Measurements from ENCODE around the gene ZNF638.

The ZNF638 gene

DNA sequence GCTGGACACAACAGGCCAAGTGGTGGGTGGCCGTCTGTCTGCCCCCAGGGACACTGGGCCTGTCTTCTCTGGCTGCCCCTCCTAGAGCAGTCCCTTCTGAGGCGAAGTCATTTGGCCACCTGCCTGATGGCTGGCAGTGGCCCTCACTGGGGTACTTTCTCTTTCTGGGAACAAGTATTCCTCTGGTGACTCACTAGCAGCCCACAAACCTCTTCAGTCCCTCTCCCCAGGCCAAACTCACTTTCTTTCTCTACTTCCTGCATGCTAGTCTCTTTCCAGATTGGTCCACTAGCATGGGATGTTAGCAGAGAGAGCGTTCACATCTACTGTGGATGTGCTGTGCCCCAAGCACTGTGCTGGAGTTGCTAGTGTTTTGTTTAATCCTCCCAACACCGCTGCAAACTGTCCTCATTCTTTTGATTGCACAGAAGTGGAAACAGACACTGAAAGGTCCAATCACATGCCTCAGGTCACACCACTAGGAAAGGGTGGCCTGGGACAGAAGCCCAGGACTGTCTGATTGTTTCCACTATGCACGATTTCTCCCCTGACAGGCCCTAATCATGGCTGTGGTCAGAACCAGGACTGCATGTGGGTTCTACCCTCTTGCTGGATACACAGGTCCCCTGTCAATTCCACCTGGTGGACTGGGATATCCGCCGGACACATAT, 127.0 kb downstream of the ZNF638 start:
- POLR2A ChIA-PET, result no interaction called here
- CTCF ChIA-PET, result interaction anchor here (1.8 to 4.7 kb wide), 5 partner anchors 8 to 52 kb away, joined by 4 to 57 read pairs (median 10); no protein-coding TSS in a partner anchor
- TF ChIP-seq, protein P1, sequence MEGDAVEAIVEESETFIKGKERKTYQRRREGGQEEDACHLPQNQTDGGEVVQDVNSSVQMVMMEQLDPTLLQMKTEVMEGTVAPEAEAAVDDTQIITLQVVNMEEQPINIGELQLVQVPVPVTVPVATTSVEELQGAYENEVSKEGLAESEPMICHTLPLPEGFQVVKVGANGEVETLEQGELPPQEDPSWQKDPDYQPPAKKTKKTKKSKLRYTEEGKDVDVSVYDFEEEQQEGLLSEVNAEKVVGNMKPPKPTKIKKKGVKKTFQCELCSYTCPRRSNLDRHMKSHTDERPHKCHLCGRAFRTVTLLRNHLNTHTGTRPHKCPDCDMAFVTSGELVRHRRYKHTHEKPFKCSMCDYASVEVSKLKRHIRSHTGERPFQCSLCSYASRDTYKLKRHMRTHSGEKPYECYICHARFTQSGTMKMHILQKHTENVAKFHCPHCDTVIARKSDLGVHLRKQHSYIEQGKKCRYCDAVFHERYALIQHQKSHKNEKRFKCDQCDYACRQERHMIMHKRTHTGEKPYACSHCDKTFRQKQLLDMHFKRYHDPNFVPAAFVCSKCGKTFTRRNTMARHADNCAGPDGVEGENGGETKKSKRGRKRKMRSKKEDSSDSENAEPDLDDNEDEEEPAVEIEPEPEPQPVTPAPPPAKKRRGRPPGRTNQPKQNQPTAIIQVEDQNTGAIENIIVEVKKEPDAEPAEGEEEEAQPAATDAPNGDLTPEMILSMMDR (IDR thresholded peaks at IDR 0.05; ENCODE audit: control extremely low read depth, extremely low read depth, low read depth, missing control alignments), result no peak
- DNase-seq (ENCODE audit: extremely low spot score), result no peak

DNA sequence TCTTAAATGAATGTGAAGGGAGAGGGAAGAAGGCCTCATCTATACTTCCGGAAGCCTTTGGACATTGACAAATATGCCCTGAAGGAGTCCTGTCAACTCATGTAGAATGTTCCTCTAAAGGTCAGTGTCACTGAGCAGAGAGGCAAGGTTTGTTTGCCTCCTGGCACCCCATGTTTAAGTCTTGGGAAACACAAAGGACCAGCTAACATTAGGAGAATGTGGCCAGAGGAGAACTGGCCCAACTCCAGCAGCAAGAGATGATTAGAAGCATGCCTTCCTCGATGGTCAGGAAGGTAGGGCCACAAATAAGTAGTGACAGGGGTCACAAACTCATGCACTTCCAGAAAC, 127.5 kb downstream of the ZNF638 start:
- no peak for DNase-seq (ENCODE audit: extremely low spot score)
- CTCF ChIA-PET, result interaction anchor here (1.1 to 4.7 kb wide), 6 partner anchors 8 to 51 kb away, joined by 3 to 57 read pairs (median 7); no protein-coding TSS in a partner anchor
- TF ChIP-seq, protein P1 (IDR thresholded peaks at IDR 0.05; ENCODE audit: control extremely low read depth, extremely low read depth, low read depth, missing control alignments), result no peak
- POLR2A ChIA-PET, result no interaction called here

DNA sequence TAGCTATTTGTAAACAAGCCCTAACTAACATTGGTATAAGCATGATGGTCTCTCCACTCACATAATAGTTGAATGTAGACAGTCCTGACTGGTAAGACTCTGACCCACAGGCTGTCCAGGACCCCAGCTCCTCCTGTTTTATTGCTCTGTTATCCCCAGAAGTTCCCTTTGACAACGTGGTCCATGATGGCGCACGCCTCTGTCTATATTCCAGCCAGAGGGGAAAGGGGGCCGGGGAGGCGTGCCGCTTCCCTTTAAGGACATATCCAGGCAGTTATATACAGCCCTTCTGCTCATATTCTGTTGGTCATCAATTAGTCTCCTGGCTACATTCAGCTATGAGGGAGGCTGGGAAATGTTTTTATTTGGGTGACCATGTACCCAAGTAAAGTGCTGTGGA, 128.5 kb downstream of the ZNF638 start:
- no peak for DNase-seq (ENCODE audit: extremely low spot score)
- CTCF ChIA-PET, result interaction anchor here (1.0 to 4.7 kb wide), 8 partner anchors 9 to 161 kb away, joined by 3 to 57 read pairs (median 4); no protein-coding TSS in a partner anchor
- TF ChIP-seq, protein P1 (IDR thresholded peaks at IDR 0.05; ENCODE audit: control extremely low read depth, extremely low read depth, low read depth, missing control alignments), result no peak
- POLR2A ChIA-PET, result no interaction called here

DNA sequence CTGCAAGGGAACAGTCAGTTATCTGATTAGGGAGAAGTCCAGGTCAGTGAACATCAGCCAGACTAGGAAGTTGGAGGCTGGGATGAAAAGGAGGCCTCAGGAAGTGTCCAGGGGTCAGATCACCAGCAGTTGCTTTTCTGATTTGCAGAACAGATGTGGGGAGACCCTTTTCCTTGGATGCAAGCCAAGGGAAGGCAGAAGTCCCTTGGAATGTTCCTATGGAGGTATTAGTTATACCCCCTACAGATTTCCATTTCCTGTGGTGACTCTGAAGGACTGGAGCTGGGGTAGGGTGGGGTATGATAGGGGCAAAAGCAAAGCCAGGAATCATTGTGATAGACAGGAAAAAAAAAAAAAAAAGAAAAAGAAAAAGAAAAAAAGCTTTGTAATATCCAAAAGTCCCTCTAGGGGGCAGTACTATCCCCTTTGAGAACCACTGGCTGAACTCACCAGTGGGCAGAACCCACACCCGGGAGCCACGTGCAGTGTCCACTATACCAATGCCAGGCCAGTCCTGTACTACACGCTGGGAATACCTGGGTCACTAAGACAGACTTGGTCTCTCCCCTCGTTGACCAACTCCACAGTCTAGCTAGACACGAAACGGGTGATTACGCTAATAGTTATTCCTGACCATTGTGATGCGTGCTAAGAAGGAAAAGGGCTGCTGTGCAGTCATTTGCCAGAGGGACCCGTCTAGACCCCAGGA, 129.2 kb downstream of the ZNF638 start:
- POLR2A ChIA-PET, result no interaction called here
- CTCF ChIA-PET, result interaction anchor here (0.9 to 4.7 kb wide), 13 partner anchors 9 to 161 kb away, joined by 3 to 57 read pairs (median 4); no protein-coding TSS in a partner anchor
- TF ChIP-seq, protein P1 (IDR thresholded peaks at IDR 0.05; ENCODE audit: control extremely low read depth, extremely low read depth, low read depth, missing control alignments), result no peak
- no peak for DNase-seq (ENCODE audit: extremely low spot score)

DNA sequence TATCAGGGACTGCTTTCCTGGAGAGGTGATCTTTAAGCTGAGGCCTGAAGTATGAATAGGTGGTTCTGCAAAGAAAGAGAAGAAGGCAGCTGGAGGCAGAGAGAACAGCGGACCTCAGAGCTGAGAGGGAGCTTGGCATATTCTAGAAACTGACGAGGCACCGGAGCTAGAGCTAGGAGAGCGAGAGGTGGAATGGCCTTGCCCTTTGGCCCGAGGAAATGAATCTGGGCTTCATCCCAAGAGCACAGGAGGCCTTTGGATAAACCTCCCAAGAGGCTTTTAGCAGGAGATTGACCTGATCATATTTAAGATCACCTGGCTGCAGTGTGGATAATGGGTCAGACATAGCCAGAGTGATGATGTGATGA, 129.7 kb downstream of the ZNF638 start:
- no peak for DNase-seq (ENCODE audit: extremely low spot score)
- CTCF ChIA-PET, result interaction anchor here (0.9 to 4.7 kb wide), 10 partner anchors 9 to 162 kb away, joined by 3 to 57 read pairs (median 4); no protein-coding TSS in a partner anchor

DNA sequence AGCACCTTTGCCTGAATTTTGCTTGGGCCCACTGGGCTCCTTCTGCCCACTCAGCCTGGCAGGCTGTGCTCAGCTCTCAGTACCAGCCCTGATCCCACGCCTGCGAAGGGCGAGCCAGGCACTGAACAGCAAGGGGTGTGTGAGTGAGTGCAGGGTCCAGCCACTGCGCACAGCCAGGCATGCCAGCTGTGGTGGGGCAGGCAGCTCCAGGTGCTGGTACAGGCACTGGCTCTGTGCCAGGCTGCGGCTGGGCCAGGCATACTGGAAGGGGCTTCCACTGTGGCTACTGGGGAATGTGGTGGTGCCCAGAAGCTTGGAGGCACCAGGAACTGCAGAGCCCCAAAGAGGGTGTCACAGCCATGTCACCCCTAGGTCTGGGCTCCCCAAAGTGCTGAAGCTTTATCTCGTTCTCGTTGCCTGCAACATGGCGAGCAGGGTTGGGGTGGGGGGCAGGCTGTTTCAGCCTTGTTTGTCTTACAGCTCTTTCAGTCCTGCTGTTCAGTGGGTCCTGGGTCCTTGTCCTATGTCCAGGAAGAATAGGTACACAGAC, 130.5 kb downstream of the ZNF638 start:
- CTCF ChIA-PET, result interaction anchor here (1.2 to 4.7 kb wide), 3 partner anchors 13 to 48 kb away, joined by 3 to 57 read pairs (median 17); no protein-coding TSS in a partner anchor
- DNase-seq (ENCODE audit: extremely low spot score), result no peak
- TF ChIP-seq, protein P1 (IDR thresholded peaks at IDR 0.05; ENCODE audit: control extremely low read depth, extremely low read depth, low read depth, missing control alignments), result no peak
- POLR2A ChIA-PET, result no interaction called here

More for the DNA sequence above, 129.7 kb downstream of the ZNF638 start:
- TF ChIP-seq, protein P1 (IDR thresholded peaks at IDR 0.05; ENCODE audit: control extremely low read depth, extremely low read depth, low read depth, missing control alignments), result no peak
- POLR2A ChIA-PET, result no interaction called here
